ENCODE results near the gene CNGA3.

DNA sequence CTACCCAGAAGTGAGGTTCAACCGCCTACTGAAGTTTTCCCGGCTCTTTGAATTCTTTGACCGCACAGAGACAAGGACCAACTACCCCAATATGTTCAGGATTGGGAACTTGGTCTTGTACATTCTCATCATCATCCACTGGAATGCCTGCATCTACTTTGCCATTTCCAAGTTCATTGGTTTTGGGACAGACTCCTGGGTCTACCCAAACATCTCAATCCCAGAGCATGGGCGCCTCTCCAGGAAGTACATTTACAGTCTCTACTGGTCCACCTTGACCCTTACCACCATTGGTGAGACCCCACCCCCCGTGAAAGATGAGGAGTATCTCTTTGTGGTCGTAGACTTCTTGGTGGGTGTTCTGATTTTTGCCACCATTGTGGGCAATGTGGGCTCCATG is 49.7 kb downstream of the CNGA3 start:
- no peak for TF ChIP-seq POLR2A (IDR thresholded peaks at IDR 0.05)
- TF ChIP-seq, protein P1, sequence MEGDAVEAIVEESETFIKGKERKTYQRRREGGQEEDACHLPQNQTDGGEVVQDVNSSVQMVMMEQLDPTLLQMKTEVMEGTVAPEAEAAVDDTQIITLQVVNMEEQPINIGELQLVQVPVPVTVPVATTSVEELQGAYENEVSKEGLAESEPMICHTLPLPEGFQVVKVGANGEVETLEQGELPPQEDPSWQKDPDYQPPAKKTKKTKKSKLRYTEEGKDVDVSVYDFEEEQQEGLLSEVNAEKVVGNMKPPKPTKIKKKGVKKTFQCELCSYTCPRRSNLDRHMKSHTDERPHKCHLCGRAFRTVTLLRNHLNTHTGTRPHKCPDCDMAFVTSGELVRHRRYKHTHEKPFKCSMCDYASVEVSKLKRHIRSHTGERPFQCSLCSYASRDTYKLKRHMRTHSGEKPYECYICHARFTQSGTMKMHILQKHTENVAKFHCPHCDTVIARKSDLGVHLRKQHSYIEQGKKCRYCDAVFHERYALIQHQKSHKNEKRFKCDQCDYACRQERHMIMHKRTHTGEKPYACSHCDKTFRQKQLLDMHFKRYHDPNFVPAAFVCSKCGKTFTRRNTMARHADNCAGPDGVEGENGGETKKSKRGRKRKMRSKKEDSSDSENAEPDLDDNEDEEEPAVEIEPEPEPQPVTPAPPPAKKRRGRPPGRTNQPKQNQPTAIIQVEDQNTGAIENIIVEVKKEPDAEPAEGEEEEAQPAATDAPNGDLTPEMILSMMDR (IDR thresholded peaks at IDR 0.05) = no peak
